DMS 273 (cell line): ENCODE results near the gene IQGAP1.
"Not testable (repeated sequence)": the region's sequence is repeated elsewhere in the genome, so short reads cannot be mapped to it uniquely, and the experiment has no call there.

Experiments used
- DNase-seq: peaks from one replicate; lab custom pipeline; 2025; ENCODE audit not compliant: unreplicated experiment; lab: John Stamatoyannopoulos, UW

The IQGAP1 gene

GRCh38 chr15:90409587-90409986 is 21.5 kb downstream of the IQGAP1 start:
- not testable (repeated sequence) for DNase-seq

- not testable (repeated sequence) for DNase-seq
Observed at GRCh38 chr15:90410316-90410715, 22.3 kb downstream of the IQGAP1 start.

- no peak for DNase-seq
Observed at GRCh38 chr15:90411176-90411575, 23.1 kb downstream of the IQGAP1 start.

GRCh38 chr15:90412356-90413194 is 24.5 kb downstream of the IQGAP1 start:
- DNase-seq, result no peak

GRCh38 chr15:90413411-90414379 is 25.7 kb downstream of the IQGAP1 start:
- no peak for DNase-seq

- DNase-seq, result no peak
Observed at GRCh38 chr15:90414408-90415028, 26.5 kb downstream of the IQGAP1 start.

- not testable (repeated sequence) for DNase-seq
Observed at GRCh38 chr15:90416052-90416451, 28.0 kb downstream of the IQGAP1 start.

GRCh38 chr15:90418627-90419026 is 30.6 kb downstream of the IQGAP1 start:
- no peak for DNase-seq

- DNase-seq, result no peak
Observed at GRCh38 chr15:90419206-90419605, 31.2 kb downstream of the IQGAP1 start.

GRCh38 chr15:90419738-90420406 is 31.8 kb downstream of the IQGAP1 start:
- no peak for DNase-seq

GRCh38 chr15:90420451-90420850 is 32.4 kb downstream of the IQGAP1 start:
- DNase-seq, result no peak

GRCh38 chr15:90421527-90421926 is 33.5 kb downstream of the IQGAP1 start:
- no peak for DNase-seq

- no peak for DNase-seq
Observed at GRCh38 chr15:90422043-90422442, 34.0 kb downstream of the IQGAP1 start.

- no peak for DNase-seq
Observed at GRCh38 chr15:90422936-90423335, 34.9 kb downstream of the IQGAP1 start.

- no peak for DNase-seq
Observed at GRCh38 chr15:90423801-90424319, 35.8 kb downstream of the IQGAP1 start.

- no peak for DNase-seq
Observed at GRCh38 chr15:90425726-90426346, 37.8 kb downstream of the IQGAP1 start.

- DNase-seq, result no peak
Observed at GRCh38 chr15:90427185-90427584, 39.1 kb downstream of the IQGAP1 start.

- no peak for DNase-seq
Observed at GRCh38 chr15:90432253-90432652, 44.2 kb downstream of the IQGAP1 start.

GRCh38 chr15:90435652-90436337 is 47.8 kb downstream of the IQGAP1 start:
- no peak for DNase-seq
